ENCODE data around the gene PAK3.

PAK3 gene

GRCh38 chrX:111265486-111265885, 169.5 kb downstream of the PAK3 start:
- no peak for DNase-seq

- DNase-seq, result no peak
Observed at GRCh38 chrX:111268506-111268905, 172.5 kb downstream of the PAK3 start.

GRCh38 chrX:111270339-111270738, 174.3 kb downstream of the PAK3 start, which contains the start of gene CAPN6:
TSS of gene CAPN6 (minus strand) at chrX:111270483. CDS start at chrX:111263936, 6,547 bp downstream.
- DNase-seq, result no peak
